GM18519 (cell line): Measurements from ENCODE around the gene FAR1.
A peak's percentile ranks its signal among the peaks of the same experiment; 100 is the strongest.

ENCODE experiments used
- ATAC-seq: cut with Tn5 transposase; IDR thresholded peaks from one replicate; pipeline ENCODE4 v1.9.1; 2021; ENCODE audit warnings: mild to moderate bottlenecking, moderate library complexity; ENCODE audit not compliant: unreplicated experiment, low FRiP score

Gene FAR1

DNA sequence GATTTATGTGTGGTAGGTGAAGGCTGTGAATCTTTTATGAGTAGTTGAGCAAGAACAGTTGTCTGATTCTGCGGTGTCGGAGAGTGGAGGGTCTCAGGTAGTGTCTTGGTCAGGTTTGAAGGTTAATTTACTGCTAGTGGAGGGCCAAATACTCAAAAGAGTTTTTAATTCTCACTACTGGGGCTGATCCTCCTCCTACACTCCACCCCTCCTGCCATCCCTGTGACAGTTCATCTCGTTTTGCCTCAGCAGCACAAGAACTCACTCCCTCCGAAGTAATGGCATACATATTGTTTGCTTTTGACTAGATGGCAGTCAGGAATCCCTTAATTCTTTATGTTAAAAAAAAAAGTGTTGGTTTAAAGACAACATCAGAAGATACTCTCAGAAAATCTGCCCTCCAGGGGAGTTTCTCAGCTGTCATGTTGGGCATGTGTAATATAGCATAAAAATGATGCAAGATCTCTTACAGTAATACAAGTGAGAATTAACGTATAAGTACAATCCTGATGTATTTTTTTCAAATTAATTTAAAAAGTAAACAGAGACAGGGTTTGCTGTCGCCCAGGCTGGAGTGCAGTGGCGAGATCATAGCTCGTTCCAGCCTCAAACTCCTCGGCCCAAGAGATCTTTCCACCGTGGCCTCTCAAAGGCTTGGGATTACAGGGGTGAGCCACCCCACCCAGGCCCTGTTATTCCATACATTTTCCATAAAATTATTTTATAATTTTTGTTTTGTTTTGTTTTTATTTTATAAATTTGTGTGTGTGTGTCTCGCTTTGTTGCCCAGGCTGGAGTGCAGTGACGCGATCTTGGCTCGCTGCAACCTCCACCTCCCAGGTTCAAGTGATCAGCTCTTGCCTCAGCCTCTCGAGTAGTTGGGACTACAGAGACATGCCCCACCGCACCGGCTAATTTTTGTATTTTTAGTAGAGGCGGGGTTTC lies 1.3 kb downstream of the FAR1 start:
- no peak for ATAC-seq

DNA sequence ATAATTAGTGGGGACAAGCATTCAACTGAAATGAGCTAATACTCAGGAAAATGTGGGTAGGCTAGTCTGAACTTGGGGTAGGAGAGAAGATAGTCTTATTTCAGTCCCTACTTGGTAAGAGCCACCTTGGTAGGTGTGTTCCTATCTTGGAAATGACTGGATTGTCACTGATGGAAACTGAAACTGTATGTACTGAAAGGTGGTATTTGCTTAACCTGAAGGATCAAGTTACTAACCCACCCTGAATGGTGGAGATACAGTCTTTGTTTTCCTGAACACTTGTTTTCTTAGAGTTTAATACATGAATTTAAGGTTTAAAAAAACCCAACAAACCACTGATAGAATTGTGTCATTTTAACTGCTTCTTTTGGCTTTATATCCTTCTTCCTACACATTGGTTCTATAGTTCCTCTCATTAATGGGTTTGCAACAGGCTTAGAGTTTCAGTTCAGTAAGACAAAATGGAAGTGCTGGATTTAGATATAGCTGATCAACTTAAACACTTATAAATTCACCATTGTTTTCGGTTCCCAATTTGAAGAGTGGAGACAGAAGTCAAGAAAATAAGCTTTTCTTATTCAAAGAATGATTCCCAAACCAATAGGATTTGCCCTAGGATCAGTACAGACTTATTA lies 4.2 kb downstream of the FAR1 start:
- ATAC-seq: no peak

DNA sequence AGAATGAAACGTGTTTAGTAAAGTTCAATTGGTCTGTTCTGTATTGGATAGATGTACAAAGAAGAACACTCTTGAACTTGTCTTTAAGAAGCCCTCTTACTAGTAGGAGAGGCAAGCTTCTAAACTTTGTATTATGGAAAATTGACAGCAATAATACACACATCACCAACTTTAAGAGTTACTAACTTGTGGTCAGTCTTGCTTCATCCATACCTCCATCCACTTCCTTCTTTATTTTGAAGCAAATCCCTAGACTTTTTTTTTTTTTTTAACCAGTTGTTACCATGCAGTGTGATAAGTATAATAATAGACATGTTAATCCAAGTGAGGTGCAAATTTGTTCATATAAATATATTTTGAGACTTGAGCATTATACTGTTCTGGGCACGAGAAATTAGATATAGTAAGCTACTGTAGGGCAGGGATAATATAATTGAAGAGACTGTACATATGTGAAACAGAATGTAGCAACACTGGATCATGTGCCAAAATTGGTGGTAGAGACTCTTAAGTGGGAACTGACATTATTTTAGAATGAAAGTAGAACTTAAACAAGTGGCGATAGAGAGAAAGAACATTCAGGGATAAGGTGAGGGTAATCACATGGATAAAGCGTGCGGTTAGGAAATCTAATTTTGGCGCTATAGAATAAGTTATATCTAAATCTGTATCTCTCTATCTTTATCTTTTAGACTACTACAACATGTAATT lies 6.5 kb downstream of the FAR1 start:
- ATAC-seq: no peak

DNA sequence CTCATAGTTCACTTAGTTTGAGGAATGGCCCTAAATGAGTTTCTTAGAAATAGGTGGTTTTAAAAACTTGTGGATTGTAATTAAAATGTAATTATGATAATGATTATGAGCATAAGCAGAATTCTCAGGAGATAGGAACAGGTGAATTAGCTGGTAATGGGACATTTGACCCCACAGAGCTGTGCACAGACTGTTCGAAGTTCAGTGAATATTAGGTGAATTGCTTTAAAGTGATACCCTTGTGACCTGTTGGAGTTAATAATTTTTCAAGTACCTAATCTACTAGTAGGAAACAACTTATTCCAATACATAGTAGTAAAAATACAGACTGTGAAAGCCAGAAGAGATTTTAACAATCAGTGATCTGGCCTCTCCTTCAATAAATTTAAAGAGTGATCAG lies 8.1 kb downstream of the FAR1 start:
- no peak for ATAC-seq

DNA sequence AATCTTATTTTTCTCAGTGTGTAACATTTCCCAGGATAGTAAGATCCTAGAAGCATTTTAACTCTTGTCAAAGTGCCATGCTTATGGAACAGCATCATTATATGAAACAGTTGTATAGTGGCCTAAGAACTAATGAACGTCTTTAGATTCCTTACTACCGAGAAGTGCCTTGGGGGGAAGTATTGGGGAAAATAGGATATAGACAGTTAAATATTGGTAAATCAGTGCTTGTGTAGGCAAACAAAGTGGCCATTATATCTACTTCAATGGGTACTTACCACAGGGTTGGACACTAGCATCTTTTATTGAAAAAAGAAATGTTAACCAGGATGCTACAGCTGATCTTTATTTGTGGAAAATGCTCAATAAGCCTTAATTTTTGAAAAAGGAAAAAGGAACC lies 11.3 kb downstream of the FAR1 start:
- ATAC-seq: no peak

DNA sequence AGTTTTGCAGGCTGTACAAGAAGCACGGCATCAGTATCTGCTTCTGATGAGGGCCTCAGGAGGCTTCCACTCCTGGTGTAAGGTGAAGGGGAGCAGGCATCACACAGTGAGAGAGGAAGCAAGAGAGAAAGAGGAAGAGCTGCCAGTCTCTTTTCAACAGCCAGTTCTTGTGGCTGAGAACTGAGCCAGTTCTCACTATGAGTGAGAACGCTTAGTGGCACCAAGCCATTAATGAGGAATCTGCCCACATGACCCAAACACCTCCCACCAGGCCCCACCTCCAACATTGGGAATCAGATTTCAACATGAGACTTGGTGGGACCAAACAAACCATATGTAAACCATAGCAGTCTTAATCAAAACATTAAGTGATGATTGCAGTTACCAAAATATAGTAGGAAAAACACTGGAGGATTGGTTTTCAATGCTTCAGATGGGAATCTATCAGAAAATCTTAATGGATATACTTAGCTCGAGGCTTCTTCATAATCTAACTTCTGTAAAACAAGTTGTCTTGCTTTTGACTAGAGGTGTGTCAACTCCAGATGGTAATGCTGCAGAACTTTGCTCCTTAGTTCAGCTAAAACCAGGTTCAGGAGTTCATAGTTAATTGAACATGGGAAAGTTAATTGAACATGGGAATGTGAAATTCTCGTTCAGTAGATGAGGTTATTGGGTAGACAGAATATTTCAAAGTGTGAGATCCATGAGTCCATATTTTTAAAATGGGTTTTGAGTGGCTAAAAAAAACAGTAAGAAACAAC lies 12.2 kb downstream of the FAR1 start:
- peak; percentile 84 for ATAC-seq

DNA sequence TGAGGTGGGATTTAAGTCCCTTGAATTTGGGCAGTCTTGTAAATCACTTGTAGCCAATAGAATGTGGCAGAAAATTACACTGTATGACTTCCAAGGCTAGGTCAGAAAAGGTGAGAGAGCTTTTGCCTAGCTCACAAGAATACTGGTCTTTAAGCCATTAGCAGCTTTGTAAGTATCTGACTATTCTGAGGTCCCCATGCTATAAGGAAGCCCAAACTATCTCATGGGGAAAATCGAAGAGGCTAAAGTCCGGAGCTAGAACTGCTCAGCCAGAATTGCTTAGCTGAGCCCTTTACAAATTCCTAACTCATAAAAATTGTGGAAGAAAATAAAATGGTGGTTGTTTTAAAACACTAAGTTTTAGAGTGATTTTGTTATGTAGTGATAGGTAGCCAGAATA lies 13.0 kb downstream of the FAR1 start:
- ATAC-seq: no peak

DNA sequence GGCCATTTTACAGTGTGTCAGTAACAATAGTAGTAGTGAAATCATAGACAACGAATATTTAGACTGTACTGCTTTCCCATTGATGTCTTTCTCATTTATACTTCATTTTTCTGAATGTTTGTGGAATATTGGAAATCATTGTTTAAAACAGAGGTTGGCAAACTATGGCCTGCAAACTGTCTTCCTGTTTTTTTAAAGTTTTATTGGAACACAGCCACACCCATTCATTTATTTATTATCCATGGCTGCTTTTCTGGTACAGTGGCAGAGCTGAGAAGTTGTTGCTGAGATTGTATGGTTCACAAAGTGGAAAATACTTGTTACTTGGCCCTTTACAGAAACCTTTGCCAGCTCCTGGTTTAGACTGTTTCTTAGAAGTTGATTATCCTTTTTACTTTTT lies 13.7 kb downstream of the FAR1 start:
- ATAC-seq: no peak

DNA sequence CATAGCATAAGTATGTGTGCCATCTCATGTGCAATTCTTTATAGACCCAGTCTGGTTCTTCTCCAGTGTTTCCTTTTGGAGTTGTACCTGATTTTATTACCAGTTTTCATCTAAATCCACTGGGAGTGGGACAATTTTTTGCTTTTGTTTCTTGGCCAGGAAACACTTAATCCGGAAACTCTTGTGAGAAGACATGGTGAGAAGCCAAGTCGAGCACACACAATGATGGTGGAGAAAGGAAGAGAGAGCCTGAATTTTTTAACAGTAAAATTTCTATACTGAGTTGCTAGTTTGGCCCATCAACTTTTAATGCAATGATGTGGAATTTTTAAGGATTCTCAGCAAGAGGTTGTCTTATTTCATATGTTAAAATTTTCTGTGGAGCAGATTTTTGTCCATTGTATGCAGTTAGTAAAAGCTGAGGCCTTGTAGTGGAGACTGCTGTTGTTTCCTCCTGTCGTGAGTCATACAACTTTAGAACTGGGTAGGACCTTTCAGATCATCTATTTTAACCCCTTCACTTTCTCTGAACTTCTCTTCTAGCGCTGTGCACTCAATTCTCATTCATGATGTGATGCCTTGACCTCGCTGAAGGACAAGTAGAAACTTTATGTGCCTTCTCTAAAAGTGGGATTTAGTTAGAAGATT lies 17.1 kb downstream of the FAR1 start:
- ATAC-seq: no peak

DNA sequence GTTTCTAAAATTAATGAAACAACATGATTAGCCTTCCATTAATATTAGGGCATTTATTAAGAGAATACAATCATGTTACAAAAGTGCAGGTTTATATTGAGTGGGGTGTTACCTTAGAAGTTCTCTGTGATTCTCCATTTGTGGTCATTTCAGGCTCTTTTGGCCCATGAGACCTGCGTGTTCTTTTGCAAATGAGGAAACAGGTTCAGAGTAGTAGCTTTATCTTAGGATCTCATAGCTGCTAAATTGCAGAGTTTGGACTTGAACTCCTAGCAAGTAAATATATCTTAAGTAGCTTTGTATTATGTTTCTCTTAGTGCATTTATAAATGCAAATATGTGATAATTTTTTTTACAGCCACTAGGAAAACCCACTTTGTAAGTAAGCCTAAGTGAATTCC lies 18.3 kb downstream of the FAR1 start:
- no peak for ATAC-seq

DNA sequence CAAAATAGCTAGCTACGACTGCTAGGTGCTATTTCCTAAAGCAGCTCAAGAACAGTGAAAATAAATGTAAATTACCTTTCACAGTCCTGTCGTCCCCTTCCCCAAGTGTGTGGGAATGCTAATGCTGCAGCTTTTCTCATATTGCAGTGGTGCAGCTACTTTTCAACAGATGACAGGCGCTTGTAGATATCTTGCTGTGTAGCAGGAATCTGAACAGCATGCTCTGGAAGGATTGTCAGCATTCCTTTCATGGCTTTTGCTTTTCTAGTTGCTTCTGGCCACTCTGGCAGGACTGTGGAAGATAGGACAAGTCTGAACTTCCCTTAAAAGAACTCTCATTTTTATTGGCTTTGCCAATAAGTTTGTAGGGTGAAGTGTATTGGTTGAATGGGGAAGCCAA lies 18.8 kb downstream of the FAR1 start:
- no peak for ATAC-seq

DNA sequence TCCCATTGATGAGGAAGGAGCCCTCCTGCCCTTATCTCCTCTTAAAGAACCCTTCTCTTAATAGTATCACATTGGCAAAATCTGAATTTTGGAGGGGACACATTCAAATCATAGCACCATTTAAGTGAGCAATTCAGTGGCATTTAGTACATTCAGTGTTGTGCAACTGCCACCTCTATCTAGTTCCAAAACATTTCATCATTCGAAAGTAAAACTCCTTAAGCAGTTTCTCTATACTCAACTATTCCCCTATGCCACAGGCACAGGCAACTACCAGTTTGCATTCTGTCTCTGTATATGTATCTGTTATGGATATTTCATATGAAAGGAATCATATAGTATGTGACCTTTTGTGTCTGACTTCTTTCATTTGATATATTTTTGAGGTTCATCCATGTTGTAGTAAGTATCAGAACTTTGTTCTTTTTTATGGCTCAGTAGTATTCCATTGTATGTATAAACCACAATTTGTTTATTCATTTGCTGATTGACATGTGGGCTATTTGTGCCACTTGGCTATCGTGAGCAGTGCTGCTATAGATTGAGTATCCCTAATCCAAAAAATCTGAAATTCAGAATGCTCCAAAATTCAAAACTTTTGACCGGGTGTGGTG lies 22.9 kb downstream of the FAR1 start:
- ATAC-seq: no peak

DNA sequence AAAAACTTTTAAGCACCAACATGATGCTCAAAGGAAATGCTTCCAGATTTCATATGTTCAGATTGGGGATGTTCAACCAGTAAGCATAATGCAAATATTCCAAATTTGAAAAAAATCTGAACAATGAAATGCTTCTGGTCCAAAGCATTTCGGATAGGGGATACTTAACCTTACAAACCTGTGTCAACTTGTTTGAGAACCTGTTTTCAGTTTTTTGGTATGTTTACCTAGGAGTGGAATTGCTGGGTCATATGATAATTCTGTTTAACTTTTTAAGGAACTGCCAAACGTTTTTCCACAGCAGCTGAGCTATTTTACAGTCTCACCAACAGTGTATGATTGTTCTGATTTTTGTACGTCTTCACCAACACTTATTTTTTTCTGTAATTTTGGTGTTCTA lies 23.7 kb downstream of the FAR1 start:
- no peak for ATAC-seq

DNA sequence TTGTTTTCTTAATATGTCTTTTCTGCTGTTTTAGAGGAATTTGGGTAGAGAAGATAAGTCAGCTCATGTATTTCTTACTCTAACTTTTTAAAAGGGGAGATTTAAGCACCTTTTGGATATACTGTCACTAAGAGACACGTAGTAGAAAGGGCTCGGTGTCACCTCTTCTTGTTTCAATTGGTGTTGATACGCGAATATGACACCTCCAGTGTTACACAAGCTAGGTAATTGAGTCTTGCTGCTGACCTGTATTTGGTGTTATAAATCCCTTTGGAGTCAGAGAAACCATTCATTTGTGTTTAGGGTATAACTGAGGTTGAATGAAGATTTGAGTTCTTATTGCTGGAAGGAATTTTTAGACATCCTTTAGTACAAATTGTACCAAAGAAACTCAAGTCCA lies 25.6 kb downstream of the FAR1 start:
- ATAC-seq: no peak

DNA sequence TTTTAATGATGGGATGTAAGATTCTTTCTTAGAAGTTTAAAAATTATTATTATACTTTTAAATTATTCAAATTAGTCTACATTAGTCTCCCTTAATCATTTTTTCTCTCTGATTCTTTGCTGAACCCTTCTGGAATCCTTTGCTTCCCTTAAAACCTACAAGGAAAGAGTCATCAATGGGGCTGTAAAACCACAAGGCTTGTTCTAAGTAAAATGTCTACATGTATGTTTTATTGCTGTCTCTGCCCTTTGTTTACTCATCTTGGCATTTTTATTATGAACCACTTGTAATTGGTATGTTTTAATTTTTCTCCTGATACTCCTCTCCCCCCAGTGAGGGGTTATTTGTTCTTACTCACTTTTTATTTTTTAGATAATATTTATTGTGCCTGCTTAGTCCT lies 27.4 kb downstream of the FAR1 start:
- no peak for ATAC-seq

DNA sequence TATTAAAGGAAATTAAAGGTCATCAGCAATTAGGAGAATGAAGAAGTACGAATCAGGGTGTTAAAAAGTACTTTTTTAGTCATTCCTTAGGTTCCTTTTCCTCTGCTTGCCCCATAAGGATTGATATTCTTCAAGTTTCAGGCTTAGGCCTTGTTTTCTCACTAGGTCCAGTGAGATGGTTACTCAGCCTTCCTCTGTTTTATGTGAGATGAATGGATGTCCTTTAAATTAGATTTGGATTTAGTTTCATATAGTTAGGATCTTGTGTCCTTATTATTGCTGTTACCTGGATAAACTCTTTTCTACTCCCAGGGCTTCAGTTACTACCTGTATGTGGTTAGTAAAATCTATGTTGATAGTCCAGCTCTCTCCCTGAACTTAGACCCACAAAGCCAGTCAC lies 29.2 kb downstream of the FAR1 start:
- no peak for ATAC-seq

DNA sequence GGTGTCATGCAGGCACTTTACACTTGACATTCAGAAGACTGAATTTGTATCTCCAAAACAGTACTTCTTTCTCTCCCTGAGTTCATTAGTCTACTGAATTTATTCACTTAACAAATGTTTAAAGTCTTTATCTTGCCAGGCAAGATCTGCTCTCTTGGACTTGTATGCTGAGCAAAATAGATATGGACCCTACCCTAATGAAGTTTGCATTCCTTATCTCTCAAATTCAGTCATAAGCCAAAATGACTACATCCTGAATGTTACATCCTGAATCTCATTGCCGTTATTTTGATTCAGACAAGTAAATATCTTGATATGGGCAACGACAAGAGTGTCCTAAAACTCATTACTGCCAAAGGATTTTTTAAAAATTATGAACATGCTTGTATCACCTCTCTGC lies 29.7 kb downstream of the FAR1 start:
- no peak for ATAC-seq

DNA sequence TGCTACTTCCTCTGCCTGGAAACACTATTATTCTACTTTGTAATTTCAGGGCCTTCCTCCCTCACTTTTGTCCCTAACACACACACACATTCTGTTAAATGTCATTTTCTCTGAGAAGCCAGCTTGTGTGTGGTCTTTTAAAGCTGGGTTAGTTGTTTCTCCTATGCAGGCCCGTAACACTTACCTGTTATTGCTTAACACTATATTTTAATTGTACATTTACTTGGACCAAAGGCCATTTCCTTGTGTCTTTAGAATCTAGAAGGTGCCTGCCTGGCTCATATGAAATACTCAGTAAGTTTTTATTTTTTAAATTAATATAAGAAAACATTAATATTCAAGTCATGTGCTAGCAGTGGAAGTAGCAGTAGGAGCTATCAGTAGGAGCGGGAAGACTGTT lies 30.6 kb downstream of the FAR1 start:
- ATAC-seq: no peak

DNA sequence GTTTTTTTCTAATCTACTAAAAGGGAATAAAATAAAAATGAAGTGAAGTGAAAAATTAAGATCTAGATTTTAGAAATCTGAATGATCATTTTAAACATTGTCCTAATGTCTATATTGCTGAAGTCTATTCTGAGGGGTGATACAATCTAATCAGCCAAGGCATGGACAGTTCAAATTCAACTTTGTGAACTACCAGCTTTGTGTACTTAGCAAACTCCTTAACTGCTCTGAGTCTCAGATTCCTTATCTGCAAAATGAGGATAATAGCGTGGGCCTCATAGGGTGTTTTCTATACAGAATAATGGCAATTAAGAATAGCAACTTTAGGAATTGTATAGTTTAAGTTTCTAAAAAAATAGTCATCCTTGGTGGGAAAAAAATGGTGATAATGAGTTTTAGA lies 31.4 kb downstream of the FAR1 start:
- no peak for ATAC-seq

DNA sequence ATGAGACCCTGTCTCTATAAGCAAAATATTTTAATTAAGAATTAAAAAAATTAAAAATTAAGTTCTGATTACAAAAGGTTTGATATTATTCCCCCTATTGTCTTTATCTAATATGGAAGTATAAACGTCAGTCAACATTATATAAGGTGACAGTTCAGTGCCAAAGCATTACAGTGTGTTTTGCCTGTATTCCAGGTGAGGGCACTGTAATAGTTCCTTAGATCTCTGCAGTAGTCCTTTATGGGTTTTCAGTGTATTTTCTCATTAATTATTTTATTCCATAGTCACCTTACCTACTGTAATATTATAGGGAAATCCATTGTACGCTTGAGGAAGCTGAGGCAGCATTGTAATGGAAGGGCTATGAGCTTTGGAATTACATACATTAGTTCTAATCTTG lies 33.0 kb downstream of the FAR1 start:
- no peak for ATAC-seq
